T-helper 17 cell (primary cell): ENCODE results near the gene ZNHIT2. TPM values are rescaled to one million over a fixed set of nuclear protein-coding genes. Genes with fewer than 3 reads are reported as not detected.
A peak's percentile ranks its signal among the peaks of the same experiment; 100 is the strongest.

Experiments
- ATAC-seq: fragments of 150-1000 bp; cut with Tn5 transposase; 2 replicates; pipeline ENCODE4 v1.10.0; 2021; ENCODE audit warnings: mild to moderate bottlenecking, moderate library complexity
- DNase-seq, 3 donors: peaks; one replicate each; pipeline versions ENCODE4 v3.0.0 to v3.0.0-alpha.2; 2020 to 2021
- H3K9me3 ChIP-seq: one replicate; pipeline ENCODE4 v1.7.0; 2013; ENCODE audit warnings: low read length, mild to moderate bottlenecking; ENCODE audit not compliant: control insufficient read depth, poor library complexity, severe bottlenecking
- H3K27ac Mint-ChIP-seq: one replicate; pipeline ENCODE4 v1.8.0; 2022; ENCODE audit warnings: mild to moderate bottlenecking, moderate library complexity, mixed read lengths
- H3K27me3 Mint-ChIP-seq: one replicate; pipeline ENCODE4 v1.8.0; 2022; ENCODE audit warnings: mixed read lengths
- H3K36me3 Mint-ChIP-seq: one replicate; pipeline ENCODE4 v1.8.0; 2022; ENCODE audit warnings: low read depth, mixed read lengths
- H3K4me1 Mint-ChIP-seq: one replicate; pipeline ENCODE4 v1.8.0; 2022; ENCODE audit warnings: mild to moderate bottlenecking, mixed read lengths
- H3K4me3 Mint-ChIP-seq: one replicate; pipeline ENCODE4 v1.8.0; 2022; ENCODE audit warnings: mild to moderate bottlenecking, moderate library complexity, mixed read lengths
- total RNA-seq, 4 donors: library from RNA in 2 of 4; stranded (reverse) in 2 of 4; gene quantifications; one replicate each; pipeline ENCODE4 v1.2.3 and lab custom pipeline; 2022 to 2026

Gene ZNHIT2
- total RNA-seq, 2 donors from 2014 or later: 7.5 to 8.7 TPM

DNA sequence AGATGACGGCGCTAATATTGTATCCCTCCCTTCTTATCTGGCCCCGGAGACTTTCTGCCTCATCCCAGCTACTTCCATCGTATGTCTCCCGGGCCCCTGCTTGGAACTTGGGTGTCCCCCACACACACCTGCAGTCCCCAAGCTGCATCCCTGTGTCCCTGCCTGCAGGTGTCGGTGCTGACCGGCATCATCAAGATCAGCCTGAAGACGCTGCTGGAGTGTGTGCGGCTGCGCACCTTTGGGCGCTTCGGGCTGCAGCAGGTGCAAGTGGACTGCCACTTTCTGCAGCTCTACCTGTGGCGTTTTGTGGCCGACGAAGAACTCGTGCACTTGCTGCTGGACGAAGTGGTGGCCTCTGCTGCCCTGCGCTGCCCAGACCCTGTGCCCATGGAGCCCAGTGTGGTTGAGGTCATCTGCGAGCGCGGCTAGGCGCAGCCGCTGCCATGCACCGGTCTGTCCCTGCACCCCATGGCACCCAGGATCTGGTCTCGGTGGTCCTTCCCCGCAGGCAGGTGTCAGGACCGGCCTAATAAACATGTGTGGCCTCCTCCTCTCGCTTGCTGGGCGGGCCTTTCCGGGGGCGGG is 6.2 kb downstream of the ZNHIT2 start:
- no peak for ATAC-seq
- Mint-ChIP-seq H3K4me1 (peaks cover 22% of the 10 kb centered on the region), H3K4me3 (peak overlapping the region; percentile 97), H3K27ac (peak overlapping the region; percentile 97), H3K36me3 (peaks cover 3% of the 10 kb centered on the region), H3K27me3 (no peaks in the 10 kb centered on the region)
- no peak for DNase-seq
- H3K9me3 ChIP-seq: no peaks in the 10 kb centered on the region

DNA sequence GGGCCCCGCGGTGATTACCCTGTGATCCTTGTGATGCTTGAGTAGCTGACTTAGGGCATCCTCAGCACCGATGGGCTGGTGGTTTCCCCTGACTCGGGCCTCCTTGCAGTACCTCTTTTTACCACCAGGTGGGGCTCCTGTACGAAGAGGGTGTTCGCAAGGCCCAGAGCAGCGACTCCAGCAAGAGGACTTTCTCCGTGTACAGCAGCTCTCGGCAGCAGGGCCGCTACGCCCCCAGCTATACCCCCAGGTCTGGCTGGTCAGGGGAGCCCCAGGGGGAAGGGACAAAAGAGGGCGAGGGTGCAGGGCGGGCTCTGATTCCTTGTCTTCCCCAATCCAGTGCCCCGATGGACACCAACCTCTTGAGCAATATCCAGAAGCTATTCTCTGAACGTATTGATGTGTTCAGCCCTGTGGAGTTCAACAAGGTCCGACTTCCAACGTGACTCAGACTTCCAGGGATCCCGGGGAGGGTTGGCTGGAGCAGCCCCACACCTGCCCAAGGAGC is 7.1 kb downstream of the ZNHIT2 start:
- Mint-ChIP-seq H3K27me3 (no peaks in the 10 kb centered on the region), H3K4me1 (peaks cover 24% of the 10 kb centered on the region), H3K4me3 (peak overlapping the region; percentile 68), H3K27ac (peak overlapping the region; percentile 97), H3K36me3 (peaks cover 3% of the 10 kb centered on the region)
- H3K9me3 ChIP-seq: no peaks in the 10 kb centered on the region
- ATAC-seq (peak; percentile 69), DNase-seq (peak; percentile 85 to 100 (median 86))

DNA sequence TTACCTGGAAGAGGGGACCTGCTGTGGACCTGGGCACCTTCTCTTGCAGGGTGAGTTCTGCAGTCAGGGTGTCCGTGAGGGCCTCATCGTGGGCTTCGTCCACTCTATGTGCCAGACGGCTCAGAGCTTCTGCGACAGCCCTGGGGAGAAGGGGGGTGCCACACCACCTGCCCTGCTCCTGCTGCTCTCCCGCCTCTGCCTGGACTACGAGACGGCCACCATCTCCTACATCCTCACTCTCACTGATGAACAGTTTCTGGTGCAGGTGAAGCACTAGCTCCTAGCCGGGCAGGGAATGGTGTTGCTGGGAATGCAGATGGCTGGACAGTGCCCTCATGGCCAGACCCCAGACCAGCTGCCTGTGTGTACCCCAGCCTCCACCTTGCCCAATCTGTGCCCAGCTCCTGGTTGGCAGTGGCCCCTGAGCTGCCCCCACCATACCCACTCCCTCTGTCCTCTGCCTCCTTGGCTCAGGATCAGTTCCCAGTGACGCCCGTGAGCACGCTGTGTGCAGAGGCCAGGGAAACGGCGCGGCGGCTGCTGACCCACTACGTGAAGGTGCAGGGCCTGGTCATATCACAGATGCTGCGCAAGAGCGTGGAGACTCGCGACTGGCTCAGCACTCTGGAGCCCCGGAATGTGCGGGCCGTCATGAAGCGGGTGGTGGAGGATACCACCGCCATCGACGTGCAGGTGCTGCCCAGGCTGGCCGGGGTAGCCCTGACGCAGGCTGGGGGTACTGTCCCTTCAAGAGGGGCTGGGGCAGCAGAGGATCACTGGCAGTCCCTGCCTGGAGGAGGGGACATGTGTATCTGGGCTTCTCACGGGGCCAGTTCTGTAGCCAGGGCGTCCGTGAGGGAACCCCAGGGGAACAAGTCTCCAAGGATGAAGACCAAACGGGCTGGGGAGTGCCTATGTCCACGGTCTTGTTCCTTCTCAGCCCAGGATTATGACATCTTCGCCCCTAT is 8.0 kb downstream of the ZNHIT2 start:
- peak overlapping the region; percentile 47 for H3K4me3 Mint-ChIP-seq
- no peak for DNase-seq

GRCh38 chr11:65108469-65109123 is 8.9 kb downstream of the ZNHIT2 start:
- Mint-ChIP-seq H3K4me3 (no peak overlapping the region), H3K27me3 (no peaks in the 10 kb centered on the region), H3K4me1 (peaks cover 28% of the 10 kb centered on the region), H3K27ac (no peak overlapping the region), H3K36me3 (peaks cover 3% of the 10 kb centered on the region)
- ATAC-seq (no peak), DNase-seq (no peak)
- no peaks in the 10 kb centered on the region for H3K9me3 ChIP-seq

More for the DNA sequence above, 8.0 kb downstream of the ZNHIT2 start:
- H3K9me3 ChIP-seq: no peaks in the 10 kb centered on the region
- peaks cover 3% of the 10 kb centered on the region for H3K36me3 Mint-ChIP-seq
- H3K27ac Mint-ChIP-seq: peak overlapping the region; percentile 97
- ATAC-seq: no peak
- no peaks in the 10 kb centered on the region for H3K27me3 Mint-ChIP-seq
- peaks cover 27% of the 10 kb centered on the region for H3K4me1 Mint-ChIP-seq

DNA sequence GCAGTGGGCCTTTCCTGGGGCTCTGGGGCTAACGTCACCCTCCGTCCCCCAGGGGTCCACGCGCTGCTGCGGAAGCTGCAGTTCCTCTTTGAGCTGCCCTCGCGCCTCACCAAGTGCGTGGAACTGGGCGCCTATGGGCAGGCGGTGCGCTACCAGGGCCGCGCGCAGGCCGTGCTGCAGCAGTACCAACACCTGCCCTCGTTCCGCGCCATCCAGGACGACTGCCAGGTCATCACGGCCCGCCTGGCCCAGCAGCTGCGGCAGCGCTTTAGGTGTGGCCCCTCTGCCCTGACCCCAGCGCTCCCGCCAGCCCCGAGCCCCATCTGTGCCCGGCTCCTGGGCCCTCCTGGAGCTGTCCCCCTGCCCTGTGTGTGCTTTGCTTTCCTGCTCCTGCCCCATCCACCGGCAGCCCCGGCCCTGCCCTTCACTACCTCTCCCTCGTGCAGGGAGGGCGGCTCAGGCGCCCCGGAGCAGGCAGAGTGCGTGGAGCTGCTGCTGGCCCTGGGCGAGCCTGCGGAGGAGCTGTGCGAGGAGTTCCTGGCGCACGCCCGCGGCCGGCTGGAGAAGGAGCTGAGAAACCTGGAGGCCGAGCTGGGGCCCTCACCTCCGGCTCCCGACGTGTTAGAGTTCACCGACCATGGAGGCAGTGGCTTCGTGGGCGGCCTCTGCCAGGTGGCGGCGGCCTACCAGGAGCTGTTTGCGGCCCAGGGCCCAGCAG is 9.6 kb downstream of the ZNHIT2 start:
- H3K9me3 ChIP-seq: no peaks in the 10 kb centered on the region
- DNase-seq: no peak
- H3K27ac Mint-ChIP-seq: no peak overlapping the region
- H3K27me3 Mint-ChIP-seq: no peaks in the 10 kb centered on the region
- no peak overlapping the region for H3K4me3 Mint-ChIP-seq
- peaks cover 3% of the 10 kb centered on the region for H3K36me3 Mint-ChIP-seq
- no peak for ATAC-seq
- H3K4me1 Mint-ChIP-seq: peaks cover 27% of the 10 kb centered on the region

- H3K9me3 ChIP-seq: no peaks in the 10 kb centered on the region
- H3K27ac Mint-ChIP-seq: no peak overlapping the region
- DNase-seq (no peak), ATAC-seq (no peak)
- peaks cover 25% of the 10 kb centered on the region for H3K4me1 Mint-ChIP-seq
- peaks cover 3% of the 10 kb centered on the region for H3K36me3 Mint-ChIP-seq
- H3K4me3 Mint-ChIP-seq: no peak overlapping the region
- no peaks in the 10 kb centered on the region for H3K27me3 Mint-ChIP-seq
These were observed 10.4 kb downstream of the ZNHIT2 start for GRCh38 chr11:65107078-65107477.

DNA sequence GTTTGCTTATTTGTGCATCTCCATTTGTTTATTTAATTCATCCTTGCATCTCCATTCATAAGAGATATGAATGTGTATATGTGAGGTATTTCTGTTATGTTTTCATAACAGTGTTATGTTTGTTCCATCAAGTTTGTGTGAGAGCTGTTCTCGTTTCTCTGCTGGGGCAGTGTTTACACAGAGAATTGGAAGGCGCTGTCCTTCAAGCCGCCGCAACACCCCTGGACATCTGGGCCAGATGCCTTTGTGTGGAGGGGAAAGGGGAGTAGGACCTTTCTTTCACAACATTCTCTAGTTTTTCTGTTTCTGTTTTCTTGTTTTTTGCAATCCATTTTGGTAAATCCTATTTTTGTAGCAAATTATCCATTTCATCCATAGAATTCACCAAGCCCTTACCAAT is 12.9 kb downstream of the ZNHIT2 start:
- H3K36me3 Mint-ChIP-seq: peaks cover 3% of the 10 kb centered on the region
- no peak for DNase-seq
- peak overlapping the region; percentile 49 for H3K27ac Mint-ChIP-seq
- H3K9me3 ChIP-seq: no peaks in the 10 kb centered on the region
- ATAC-seq: no peak
- peaks cover 15% of the 10 kb centered on the region for H3K4me1 Mint-ChIP-seq
- H3K4me3 Mint-ChIP-seq: no peak overlapping the region
- H3K27me3 Mint-ChIP-seq: no peaks in the 10 kb centered on the region

DNA sequence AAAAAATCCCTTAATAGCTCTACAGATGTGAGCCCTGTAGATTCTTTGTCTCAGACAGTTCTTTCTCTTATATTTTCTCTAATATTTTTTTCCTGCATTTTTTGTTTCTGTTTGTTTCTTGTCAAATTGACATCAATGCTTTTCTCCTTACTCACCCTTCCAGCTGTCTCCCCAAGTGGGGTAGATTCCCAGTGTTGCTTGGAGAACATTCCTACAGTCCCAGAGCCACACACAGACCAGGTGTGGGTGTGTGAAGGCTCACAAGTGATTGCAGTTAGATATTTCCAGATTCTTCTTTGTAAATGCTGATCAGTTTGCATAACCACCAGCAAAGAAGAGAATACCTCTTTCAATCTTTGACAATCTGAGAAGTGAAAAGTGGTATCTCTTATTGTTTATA is 14.0 kb downstream of the ZNHIT2 start:
- no peaks in the 10 kb centered on the region for H3K9me3 ChIP-seq
- ATAC-seq (no peak), DNase-seq (no peak)
- Mint-ChIP-seq H3K4me1 (peaks cover 18% of the 10 kb centered on the region), H3K36me3 (peaks cover 3% of the 10 kb centered on the region), H3K4me3 (no peak overlapping the region), H3K27ac (peak overlapping the region; percentile 54), H3K27me3 (no peaks in the 10 kb centered on the region)

- H3K36me3 Mint-ChIP-seq: peaks cover 3% of the 10 kb centered on the region
- H3K9me3 ChIP-seq: no peaks in the 10 kb centered on the region
- H3K4me3 Mint-ChIP-seq: no peak overlapping the region
- ATAC-seq (no peak), DNase-seq (no peak)
- H3K27me3 Mint-ChIP-seq: no peaks in the 10 kb centered on the region
- H3K27ac Mint-ChIP-seq: no peak overlapping the region
- peaks cover 18% of the 10 kb centered on the region for H3K4me1 Mint-ChIP-seq
These were observed 15.1 kb downstream of the ZNHIT2 start for GRCh38 chr11:65102142-65103095.

- no peak overlapping the region for H3K27ac Mint-ChIP-seq
- H3K4me1 Mint-ChIP-seq: peaks cover 17% of the 10 kb centered on the region
- H3K27me3 Mint-ChIP-seq: no peaks in the 10 kb centered on the region
- H3K36me3 Mint-ChIP-seq: no peaks in the 10 kb centered on the region
- ATAC-seq: no peak
- DNase-seq: no peak
- no peaks in the 10 kb centered on the region for H3K9me3 ChIP-seq
- H3K4me3 Mint-ChIP-seq: no peak overlapping the region
These were observed 16.7 kb downstream of the ZNHIT2 start for GRCh38 chr11:65100674-65101350.

- Mint-ChIP-seq H3K27me3 (no peaks in the 10 kb centered on the region), H3K27ac (peak overlapping the region; percentile 77), H3K36me3 (no peaks in the 10 kb centered on the region), H3K4me3 (peak overlapping the region; percentile 89), H3K4me1 (peaks cover 7% of the 10 kb centered on the region)
- ATAC-seq (no peak), DNase-seq (no peak)
- no peaks in the 10 kb centered on the region for H3K9me3 ChIP-seq
These were observed 20.6 kb downstream of the ZNHIT2 start for GRCh38 chr11:65096926-65097325.
